MM.1S (cell line): ENCODE data around the gene TMEM35B.
"Not testable (repeated sequence)": the region's sequence is repeated elsewhere in the genome, so short reads cannot be mapped to it uniquely, and the experiment has no call there.

Source experiments
- DNase-seq: peaks from one replicate; pipeline ENCODE4 v3.0.0-alpha.2; 2015
- H2AFZ ChIP-seq: fragments of 300-600 bp; sonication (generic); 2 replicates; pipeline ENCODE4 v1.6.0; 2016; ENCODE audit warnings: antibody characterized with exemption, low read length
- H3F3A ChIP-seq: fragments of 300-600 bp; sonication (generic); 2 replicates; pipeline ENCODE4 v1.6.1; 2016; ENCODE audit warnings: mild to moderate bottlenecking, antibody characterized with exemption, low read length, moderate library complexity, mixed read lengths; ENCODE audit not compliant: insufficient read depth
- H3K27ac ChIP-seq: fragments of 300-600 bp; sonication (generic); 2 replicates; pipeline ENCODE4 v1.5.1; 2016; ENCODE audit warnings: mild to moderate bottlenecking, low read length
- H3K27me3 ChIP-seq: fragments of 300-600 bp; sonication (generic); replicated peaks from 2 replicates; pipeline ENCODE4 v1.6.0; 2016; ENCODE audit warnings: low read length; ENCODE audit not compliant: insufficient read depth
- H3K36me3 ChIP-seq: fragments of 300-600 bp; sonication (generic); replicated peaks from 2 replicates; pipeline ENCODE4 v1.6.1; 2016; ENCODE audit warnings: mild to moderate bottlenecking, low read length, mixed read lengths; ENCODE audit not compliant: insufficient read depth
- H3K4me1 ChIP-seq: fragments of 300-600 bp; sonication (generic); 2 replicates; pipeline ENCODE4 v1.6.1; 2016; ENCODE audit warnings: low read length, mixed read lengths
- H3K4me2 ChIP-seq: fragments of 300-600 bp; sonication (generic); 2 replicates; pipeline ENCODE4 v1.6.0; 2016; ENCODE audit warnings: low read depth, low read length
- H3K4me3 ChIP-seq: fragments of 300-600 bp; sonication (generic); 2 replicates; pipeline ENCODE4 v1.5.1; 2016; ENCODE audit warnings: low read length, mixed read lengths
- H3K79me2 ChIP-seq: fragments of 300-600 bp; sonication (generic); 2 replicates; pipeline ENCODE4 v1.6.1; 2016; ENCODE audit warnings: mixed run types, low read length, mixed read lengths
- H3K9ac ChIP-seq: fragments of 300-600 bp; sonication (generic); 2 replicates; pipeline ENCODE4 v1.6.1; 2016; ENCODE audit warnings: low read length, mixed read lengths
- H3K9me2 ChIP-seq: fragments of 300-600 bp; sonication (generic); replicated peaks from 2 replicates; pipeline ENCODE4 v1.6.1; 2016; ENCODE audit warnings: mild to moderate bottlenecking, low read length, mixed read lengths; ENCODE audit not compliant: insufficient read depth
- H3K9me3 ChIP-seq: fragments of 300-600 bp; sonication (generic); replicated peaks from 2 replicates; pipeline ENCODE4 v1.6.1; 2016; ENCODE audit warnings: mild to moderate bottlenecking, low read length, mixed read lengths; ENCODE audit not compliant: insufficient read depth
- H4K20me1 ChIP-seq: fragments of 300-600 bp; sonication (generic); 2 replicates; pipeline ENCODE4 v1.6.1; 2016; ENCODE audit warnings: mild to moderate bottlenecking, low read length, moderate library complexity, mixed read lengths; ENCODE audit not compliant: insufficient read depth
- CTCF ChIP-seq: fragments of 300-600 bp; sonication (generic); IDR thresholded peaks from 2 replicates; pipeline ENCODE4 v1.5.1; 2016; ENCODE audit warnings: antibody characterized with exemption, low read length, mixed read lengths
- EZH2 ChIP-seq: fragments of 300-600 bp; sonication (generic); optimal IDR thresholded peaks from 2 replicates; pipeline ENCODE3; 2017; ENCODE audit warnings: low read depth, mild to moderate bottlenecking, antibody characterized with exemption, low read length, mixed read lengths
- EZH2phosphoT487 ChIP-seq: fragments of 300-600 bp; sonication (generic); IDR thresholded peaks from 2 replicates; pipeline ENCODE4 v1.6.1; 2018; ENCODE audit warnings: antibody characterized with exemption, low read length

Gene TMEM35B

GRCh38 chr1:34987018-34987417 is 1.9 kb upstream of the TMEM35B start:
- Histone ChIP-seq H3K27me3 (no peaks in the 10 kb centered on the region), H3K4me3 (no peak overlapping the region), H3K36me3 (no peaks in the 10 kb centered on the region), H3K9ac (no peak overlapping the region), H3K4me2 (no peak overlapping the region), H3K4me1 (0 out of 2 replicates have a peak, but pooled peaks cover 5% of the 10 kb centered on the region), H3K27ac (no peak overlapping the region), H3F3A (peaks cover 6% of the 10 kb centered on the region), H3K79me2 (peaks cover 7% of the 10 kb centered on the region; the same call in 1 of the 2 replicates), H3K9me3 (no peaks in the 10 kb centered on the region), H3K9me2 (no peaks in the 10 kb centered on the region), H4K20me1 (no peaks in the 10 kb centered on the region), H2AFZ (no peak overlapping the region)
- TF ChIP-seq EZH2phosphoT487 (no peak), EZH2 (no peak), CTCF (no peak)
- no peak for DNase-seq

- DNase-seq, H4K20me1 ChIP-seq, H3K36me3 ChIP-seq, H3K79me2 ChIP-seq, H3K9me3 ChIP-seq, H3K27me3 ChIP-seq, H3K27ac ChIP-seq, H3K4me1 ChIP-seq, H3K9me2 ChIP-seq, H3F3A ChIP-seq: not testable (repeated sequence)
- Histone ChIP-seq H3K9ac (peak overlapping the region; percentile 43; the same call in 1 of the 2 replicates), H3K4me3 (peak overlapping the region; percentile 63), H3K4me2 (peak overlapping the region; percentile 96), H2AFZ (peak overlapping the region; percentile 77)
These were observed 410 bp upstream of the TMEM35B start for GRCh38 chr1:34985609-34985904.

GRCh38 chr1:34984435-34984792 is 733 bp downstream of the TMEM35B start:
- no peaks in the 10 kb centered on the region for H4K20me1 ChIP-seq
- peak overlapping the region; percentile 77 for H2AFZ ChIP-seq
- H3K4me3 ChIP-seq = peak overlapping the region; percentile 63
- no peaks in the 10 kb centered on the region for H3K36me3 ChIP-seq
- no peak overlapping the region for H3K27ac ChIP-seq
- no peak for TF ChIP-seq EZH2
- TF ChIP-seq EZH2phosphoT487 = no peak
- TF ChIP-seq CTCF = no peak
- 0 out of 2 replicates have a peak, but pooled peaks cover 5% of the 10 kb centered on the region for H3K4me1 ChIP-seq
- H3K79me2 ChIP-seq = peaks cover 7% of the 10 kb centered on the region; the same call in 1 of the 2 replicates
- no peaks in the 10 kb centered on the region for H3K9me2 ChIP-seq
- DNase-seq = no peak
- H3K9me3 ChIP-seq = no peaks in the 10 kb centered on the region
- H3K4me2 ChIP-seq = peak overlapping the region; percentile 96
- H3K9ac ChIP-seq = peak overlapping the region; percentile 43
- peaks cover 6% of the 10 kb centered on the region for H3F3A ChIP-seq
- H3K27me3 ChIP-seq = no peaks in the 10 kb centered on the region

DNA sequence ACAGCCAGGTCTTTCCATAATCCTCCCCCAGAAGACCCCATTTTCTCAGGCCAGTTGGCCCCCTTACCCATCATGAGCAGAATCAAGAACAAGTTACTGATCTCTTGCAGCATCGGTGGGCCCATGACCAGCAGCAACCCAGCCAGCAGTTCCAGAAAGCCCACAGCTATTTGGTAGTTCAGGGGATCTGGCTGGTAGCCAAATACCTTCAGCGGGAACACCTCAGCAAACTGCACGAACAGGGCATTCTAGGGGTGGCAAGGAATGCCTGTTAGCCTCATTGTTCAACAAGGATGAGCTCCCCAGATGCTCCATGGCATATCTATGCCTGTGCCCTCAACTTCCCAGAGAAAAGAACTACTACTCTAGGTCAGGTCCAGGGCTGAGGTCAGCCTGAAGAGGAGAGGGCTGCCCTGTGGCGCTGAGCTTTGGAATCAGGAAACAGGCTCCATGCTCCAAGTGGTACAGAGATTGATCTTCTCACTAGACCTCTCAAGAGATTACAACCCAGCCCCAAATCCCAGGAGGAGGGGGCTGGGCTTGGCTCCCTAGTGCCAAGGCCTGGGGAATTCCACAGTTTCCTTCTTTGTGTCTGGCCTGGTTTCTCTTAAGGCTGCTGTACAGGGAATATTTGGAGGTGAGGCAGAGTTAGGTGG is 1.3 kb downstream of the TMEM35B start:
- H3K4me2 ChIP-seq = peak overlapping the region; percentile 96
- H3K27ac ChIP-seq = no peak overlapping the region
- H3K9me3 ChIP-seq = no peaks in the 10 kb centered on the region
- H2AFZ ChIP-seq = peak overlapping the region; percentile 77; the same call in 1 of the 2 replicates
- H3K36me3 ChIP-seq = no peaks in the 10 kb centered on the region
- H3K79me2 ChIP-seq = peaks cover 7% of the 10 kb centered on the region; the same call in 1 of the 2 replicates
- 0 out of 2 replicates have a peak, but pooled peaks cover 5% of the 10 kb centered on the region for H3K4me1 ChIP-seq
- H3K9me2 ChIP-seq = no peaks in the 10 kb centered on the region
- no peaks in the 10 kb centered on the region for H3K27me3 ChIP-seq
- no peak for DNase-seq
- H3F3A ChIP-seq = peaks cover 6% of the 10 kb centered on the region
- H3K9ac ChIP-seq = peak overlapping the region; percentile 43; the same call in 1 of the 2 replicates
- peak overlapping the region; percentile 63 for H3K4me3 ChIP-seq
- TF ChIP-seq CTCF (no peak), EZH2phosphoT487 (no peak), EZH2 (no peak)
- H4K20me1 ChIP-seq = no peaks in the 10 kb centered on the region
